ENCODE measurements around the gene ATF7IP2. TPM values are rescaled to one million over a fixed set of nuclear protein-coding genes. Genes with fewer than 3 reads are reported as not detected.
"Not testable (repeated sequence)": the region's sequence is repeated elsewhere in the genome, so short reads cannot be mapped to it uniquely, and the experiment has no call there.

Gene ATF7IP2
- total RNA-seq, 1 donor from 2014 or later: 12.3 TPM

DNA sequence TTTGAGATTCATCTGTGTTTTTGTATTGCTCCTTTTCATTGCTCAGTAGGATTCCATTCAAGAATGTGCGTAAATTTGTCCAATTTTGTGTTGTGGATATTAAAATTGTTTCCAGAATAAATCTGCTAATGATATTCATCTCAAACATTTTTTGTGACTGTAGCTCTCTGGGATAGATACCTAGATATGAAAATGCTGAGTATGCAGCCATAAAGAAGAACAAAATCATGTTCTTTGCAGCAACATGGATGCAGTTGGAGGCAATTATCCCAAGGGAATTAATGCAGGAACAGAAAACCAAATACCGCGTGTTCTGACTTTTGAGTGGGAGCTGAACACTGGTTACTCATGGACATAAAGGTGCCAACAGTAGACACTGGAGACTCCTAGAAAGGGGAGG is 40.2 kb upstream of the ATF7IP2 start:
- Histone ChIP-seq H3K4me1 (no peaks in the 10 kb centered on the region), H3K4me3 (no peak overlapping the region), H3K9me3 (peaks cover 18% of the 10 kb centered on the region), H3K36me3 (no peaks in the 10 kb centered on the region), H3K27ac (no peak overlapping the region), H3K27me3 (no peaks in the 10 kb centered on the region)
- DNase-seq (no peak), ATAC-seq (no peak)
- intact Hi-C loops (cut with DNase I): no loop called here
- TF ChIP-seq, protein P1, sequence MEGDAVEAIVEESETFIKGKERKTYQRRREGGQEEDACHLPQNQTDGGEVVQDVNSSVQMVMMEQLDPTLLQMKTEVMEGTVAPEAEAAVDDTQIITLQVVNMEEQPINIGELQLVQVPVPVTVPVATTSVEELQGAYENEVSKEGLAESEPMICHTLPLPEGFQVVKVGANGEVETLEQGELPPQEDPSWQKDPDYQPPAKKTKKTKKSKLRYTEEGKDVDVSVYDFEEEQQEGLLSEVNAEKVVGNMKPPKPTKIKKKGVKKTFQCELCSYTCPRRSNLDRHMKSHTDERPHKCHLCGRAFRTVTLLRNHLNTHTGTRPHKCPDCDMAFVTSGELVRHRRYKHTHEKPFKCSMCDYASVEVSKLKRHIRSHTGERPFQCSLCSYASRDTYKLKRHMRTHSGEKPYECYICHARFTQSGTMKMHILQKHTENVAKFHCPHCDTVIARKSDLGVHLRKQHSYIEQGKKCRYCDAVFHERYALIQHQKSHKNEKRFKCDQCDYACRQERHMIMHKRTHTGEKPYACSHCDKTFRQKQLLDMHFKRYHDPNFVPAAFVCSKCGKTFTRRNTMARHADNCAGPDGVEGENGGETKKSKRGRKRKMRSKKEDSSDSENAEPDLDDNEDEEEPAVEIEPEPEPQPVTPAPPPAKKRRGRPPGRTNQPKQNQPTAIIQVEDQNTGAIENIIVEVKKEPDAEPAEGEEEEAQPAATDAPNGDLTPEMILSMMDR (IDR thresholded peaks at IDR 0.05): no peak

GRCh38 chr16:10349851-10350250 is 36.0 kb upstream of the ATF7IP2 start:
- Histone ChIP-seq H3K36me3 (no peaks in the 10 kb centered on the region), H3K27me3 (no peaks in the 10 kb centered on the region), H3K4me1 (no peaks in the 10 kb centered on the region), H3K27ac (no peak overlapping the region), H3K4me3 (no peak overlapping the region), H3K9me3 (no peaks in the 10 kb centered on the region)
- TF ChIP-seq, protein P1 (IDR thresholded peaks at IDR 0.05): no peak
- ATAC-seq (no peak), DNase-seq (peak; percentile 1)
- intact Hi-C loops (cut with DNase I): no loop called here

DNA sequence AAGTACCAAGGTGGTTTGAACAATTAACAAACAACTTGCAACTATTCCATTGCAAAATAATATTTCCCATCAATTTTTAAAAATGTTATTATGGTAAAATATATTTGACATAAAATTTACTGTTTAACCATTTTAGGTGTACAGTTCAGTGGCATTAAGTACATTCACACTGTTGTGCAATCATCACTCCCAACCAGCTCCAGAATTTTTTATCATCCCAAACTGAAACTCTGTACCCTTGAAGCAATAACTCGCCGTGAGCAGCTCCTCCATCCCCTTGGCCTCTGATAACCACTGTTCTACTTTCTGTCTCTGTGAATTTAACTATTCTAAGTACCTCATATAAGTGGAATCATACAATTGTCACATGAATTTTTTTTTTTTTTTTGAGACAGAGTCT is 33.6 kb upstream of the ATF7IP2 start:
- no peak for DNase-seq
- Histone ChIP-seq H3K4me1 (no peaks in the 10 kb centered on the region), H3K27ac (no peak overlapping the region), H3K36me3 (no peaks in the 10 kb centered on the region), H3K4me3 (no peak overlapping the region), H3K9me3 (no peaks in the 10 kb centered on the region), H3K27me3 (no peaks in the 10 kb centered on the region)
- intact Hi-C loops (cut with DNase I): no loop called here
- TF ChIP-seq, protein P1 (IDR thresholded peaks at IDR 0.05): no peak
- no peak for ATAC-seq

DNA sequence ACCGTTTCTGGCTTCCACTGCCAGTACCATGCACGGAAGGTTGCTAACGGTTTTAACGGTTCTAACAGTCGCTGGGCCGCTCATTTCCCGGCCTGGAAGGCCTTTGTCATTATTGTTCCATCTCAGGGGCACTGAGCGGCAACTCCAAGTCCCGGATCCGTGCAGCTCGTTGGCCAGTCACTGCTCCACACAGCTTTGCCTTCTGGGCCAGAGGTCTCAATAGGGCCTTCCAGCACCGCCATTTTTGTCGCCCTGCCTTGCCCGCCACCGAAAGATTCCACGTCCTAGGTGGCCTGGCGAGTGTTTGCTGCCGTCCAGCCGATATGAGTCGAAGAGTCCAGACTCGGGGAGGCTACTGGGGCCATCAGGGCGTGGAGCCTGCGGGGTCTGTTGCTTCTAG is 30.3 kb upstream of the ATF7IP2 start:
- intact Hi-C loops (cut with DNase I): no loop called here
- no peak overlapping the region for H3K4me3 ChIP-seq

DNA sequence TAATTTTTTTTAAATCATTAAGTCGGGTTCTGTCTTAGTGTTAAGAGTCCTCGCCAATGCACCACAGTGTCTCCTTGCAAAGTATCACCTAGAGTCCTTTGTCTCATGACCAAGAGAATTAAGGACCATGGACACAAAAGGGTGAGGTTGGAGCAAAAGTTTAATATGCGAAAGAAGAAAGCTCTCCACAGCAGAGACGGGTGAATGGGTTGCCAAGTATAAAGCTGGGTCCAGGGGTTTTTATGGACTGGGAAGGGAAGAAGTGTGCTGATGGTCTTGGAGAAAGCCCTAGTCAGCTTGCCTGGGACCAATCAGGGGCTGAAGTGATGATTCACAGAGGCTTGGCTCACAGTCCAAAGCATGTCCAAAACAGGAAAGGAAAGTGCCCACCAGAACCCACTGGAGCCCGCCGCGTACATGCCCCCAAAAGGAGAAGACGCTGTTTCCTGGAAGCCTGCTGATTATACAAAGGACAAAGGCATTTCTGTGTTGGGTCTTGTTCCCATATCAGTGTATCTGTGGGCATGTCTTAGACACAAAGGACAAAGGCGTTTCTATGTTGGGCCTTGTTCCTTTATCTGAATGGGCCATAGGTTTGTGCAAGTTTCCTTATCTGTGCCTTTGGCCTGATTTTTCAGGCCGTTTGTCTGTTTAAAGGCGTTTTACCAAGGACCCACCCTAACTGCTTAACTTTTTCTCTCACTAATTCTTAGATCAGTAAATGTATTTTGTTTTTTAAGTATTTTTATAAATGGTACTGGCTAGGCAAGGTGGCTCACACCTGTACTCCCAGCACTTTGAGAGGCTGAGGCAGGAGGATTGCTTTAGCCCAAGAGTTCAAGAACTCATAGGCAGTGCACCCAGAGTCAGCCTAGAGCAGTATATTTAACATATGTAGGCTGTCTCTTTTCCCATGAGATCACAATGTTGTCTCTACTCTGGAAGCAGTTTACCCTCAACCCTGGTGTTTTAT is 28.7 kb upstream of the ATF7IP2 start:
- no peak overlapping the region for H3K4me3 ChIP-seq
- no peaks in the 10 kb centered on the region for H3K4me1 ChIP-seq
- no peaks in the 10 kb centered on the region for H3K27me3 ChIP-seq
- no peaks in the 10 kb centered on the region for H3K36me3 ChIP-seq
- intact Hi-C loops (cut with DNase I): no loop called here
- TF ChIP-seq, protein P1 (IDR thresholded peaks at IDR 0.05): no peak
- no peak for ATAC-seq
- DNase-seq: no peak
- no peak overlapping the region for H3K27ac ChIP-seq
- H3K9me3 ChIP-seq: no peaks in the 10 kb centered on the region

More for the DNA sequence above, 30.3 kb upstream of the ATF7IP2 start:
- TF ChIP-seq, protein P1 (IDR thresholded peaks at IDR 0.05): no peak
- ATAC-seq (no peak), DNase-seq (no peak)
- H3K27me3 ChIP-seq: no peaks in the 10 kb centered on the region
- no peaks in the 10 kb centered on the region for H3K9me3 ChIP-seq
- no peaks in the 10 kb centered on the region for H3K36me3 ChIP-seq
- no peak overlapping the region for H3K27ac ChIP-seq
- H3K4me1 ChIP-seq: no peaks in the 10 kb centered on the region

- ATAC-seq; H3K36me3 ChIP-seq; H3K4me1 ChIP-seq; intact Hi-C loops (cut with DNase I); H3K27me3 ChIP-seq; H3K9me3 ChIP-seq; DNase-seq; H3K27ac ChIP-seq; H3K4me3 ChIP-seq: not testable (repeated sequence)
Measured at GRCh38 chr16:10361747-10362076, 24.1 kb upstream of the ATF7IP2 start.

Data from upper lobe of right lung (tissue), 1 donor.